Umbilical cord (tissue), 2 donors: ENCODE results near the gene EDA. TPM values are rescaled to one million over a fixed set of nuclear protein-coding genes. Genes with fewer than 3 reads are reported as not detected.

ENCODE experiments used
- DNase-seq: peaks from one replicate; pipeline ENCODE4 v3.0.0-alpha.2; 2015; ENCODE audit warnings: low spot score
- total RNA-seq: library from RNA; depleted of rRNA; stranded (reverse); fragments of >200 nt; gene quantifications from one replicate; pipeline ENCODE4 v1.2.3, GENCODE V29; 2014; ENCODE audit warnings: low replicate concordance; ENCODE audit not compliant: insufficient read depth

Gene EDA
- total RNA-seq, 1 donor from 2014 or later, result 2.9 TPM

GRCh38 chrX:70062961-70063550, 447.1 kb downstream of the EDA start:
- DNase-seq, result no peak

- no peak for DNase-seq
These were observed 450.7 kb downstream of the EDA start for GRCh38 chrX:70066646-70067045.

GRCh38 chrX:70079297-70079696, 463.4 kb downstream of the EDA start:
- DNase-seq, result no peak

GRCh38 chrX:70079870-70080269, 464.0 kb downstream of the EDA start:
- peak; percentile 5 for DNase-seq

- DNase-seq, result no peak
These were observed 466.8 kb downstream of the EDA start for GRCh38 chrX:70082723-70083122.

- DNase-seq, result no peak
These were observed 468.8 kb downstream of the EDA start for GRCh38 chrX:70084592-70085240.

- peak; percentile 39 for DNase-seq
These were observed 472.1 kb downstream of the EDA start for GRCh38 chrX:70087857-70088630.

- DNase-seq, result no peak
These were observed 472.8 kb downstream of the EDA start for GRCh38 chrX:70088751-70089150.

Other genes starting within 250 kb of the EDA start
- 0.24 TPM for gene NALF2, start 111.8 kb upstream of the EDA start, total RNA-seq